Measurements from ENCODE around the gene DEPDC1B. TPM values are rescaled to one million over a fixed set of nuclear protein-coding genes. Genes with fewer than 3 reads are reported as not detected.

Gene DEPDC1B
- total RNA-seq, 1 donor from 2014 or later = 2.4 TPM

- no peaks in the 10 kb centered on the region for H3K36me3 ChIP-seq
- no peaks in the 10 kb centered on the region for H3K9me3 ChIP-seq
- no peak overlapping the region for H3K4me3 ChIP-seq
- no peaks in the 10 kb centered on the region for H3K27me3 ChIP-seq
- H3K4me1 ChIP-seq = no peaks in the 10 kb centered on the region
- TF ChIP-seq CTCF (IDR thresholded peaks at IDR 0.05) = no peak
- intact Hi-C loops (cut with DNase I) = loop anchor here (10.0 kb wide), 1 partner anchor 1295 kb away; no protein-coding TSS in a partner anchor
- no peak for DNase-seq (ENCODE audit: low spot score in 2 of 2)
- H3K27ac ChIP-seq = no peak overlapping the region
These were observed 20.1 kb downstream of the DEPDC1B start for GRCh38 chr5:60679816-60680215.

DNA sequence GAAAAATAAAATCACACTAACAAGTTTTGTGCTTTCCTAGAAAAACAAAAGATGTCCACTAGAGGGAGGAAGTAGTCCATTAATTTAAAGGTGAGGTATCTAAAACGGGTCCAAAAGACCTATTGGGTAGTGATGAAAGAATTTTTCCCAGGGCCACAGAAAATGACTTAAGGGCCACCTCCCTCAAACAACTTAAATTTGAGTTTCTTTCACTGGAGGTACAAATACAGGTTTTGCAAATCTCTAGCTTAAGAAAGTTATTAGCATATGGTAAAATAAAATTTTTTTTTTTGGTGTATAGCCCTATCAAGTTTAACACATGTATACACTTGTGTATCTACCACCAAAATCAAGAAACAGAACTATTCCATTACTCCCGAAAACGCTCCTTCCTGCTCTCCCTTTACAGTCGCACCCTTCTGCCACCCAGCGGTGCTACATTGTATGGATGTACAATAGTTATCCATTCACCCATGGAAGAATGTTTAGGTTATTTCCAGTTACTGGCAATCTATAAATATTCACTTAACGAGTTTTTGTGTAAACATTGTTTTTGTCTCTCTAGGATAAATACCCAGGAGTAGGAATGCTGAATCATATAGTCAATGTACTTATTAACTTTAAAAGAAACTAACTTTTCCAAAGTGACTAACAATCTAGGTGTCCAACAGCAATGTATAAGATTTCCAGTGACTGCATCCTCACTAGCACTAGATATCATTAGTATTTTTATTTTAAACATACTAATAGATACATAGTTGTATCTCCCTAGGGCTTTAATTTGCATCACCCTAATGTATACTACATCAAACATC is 21.9 kb downstream of the DEPDC1B start:
- Histone ChIP-seq H3K27ac (no peak overlapping the region), H3K27me3 (no peaks in the 10 kb centered on the region), H3K36me3 (no peaks in the 10 kb centered on the region), H3K4me3 (no peak overlapping the region), H3K4me1 (no peaks in the 10 kb centered on the region), H3K9me3 (no peaks in the 10 kb centered on the region)
- peak; percentile 36 to 52 (median 38) for TF ChIP-seq CTCF (IDR thresholded peaks at IDR 0.05)
- no peak for DNase-seq (ENCODE audit: low spot score in 2 of 2)
- intact Hi-C loops (cut with DNase I) = loop anchor here (10.0 kb wide), 1 partner anchor 1293 kb away; no protein-coding TSS in a partner anchor

- Histone ChIP-seq H3K4me3 (no peak overlapping the region), H3K4me1 (no peaks in the 10 kb centered on the region), H3K36me3 (no peaks in the 10 kb centered on the region), H3K27me3 (no peaks in the 10 kb centered on the region), H3K27ac (no peak overlapping the region), H3K9me3 (no peaks in the 10 kb centered on the region)
- intact Hi-C loops (cut with DNase I) = loop anchor here (10.0 kb wide), 1 partner anchor 1290 kb away; no protein-coding TSS in a partner anchor
- DNase-seq (ENCODE audit: low spot score in 2 of 2) = no peak
- no peak for TF ChIP-seq CTCF (IDR thresholded peaks at IDR 0.05)
These were observed 24.7 kb downstream of the DEPDC1B start for GRCh38 chr5:60675286-60675685.

DNA sequence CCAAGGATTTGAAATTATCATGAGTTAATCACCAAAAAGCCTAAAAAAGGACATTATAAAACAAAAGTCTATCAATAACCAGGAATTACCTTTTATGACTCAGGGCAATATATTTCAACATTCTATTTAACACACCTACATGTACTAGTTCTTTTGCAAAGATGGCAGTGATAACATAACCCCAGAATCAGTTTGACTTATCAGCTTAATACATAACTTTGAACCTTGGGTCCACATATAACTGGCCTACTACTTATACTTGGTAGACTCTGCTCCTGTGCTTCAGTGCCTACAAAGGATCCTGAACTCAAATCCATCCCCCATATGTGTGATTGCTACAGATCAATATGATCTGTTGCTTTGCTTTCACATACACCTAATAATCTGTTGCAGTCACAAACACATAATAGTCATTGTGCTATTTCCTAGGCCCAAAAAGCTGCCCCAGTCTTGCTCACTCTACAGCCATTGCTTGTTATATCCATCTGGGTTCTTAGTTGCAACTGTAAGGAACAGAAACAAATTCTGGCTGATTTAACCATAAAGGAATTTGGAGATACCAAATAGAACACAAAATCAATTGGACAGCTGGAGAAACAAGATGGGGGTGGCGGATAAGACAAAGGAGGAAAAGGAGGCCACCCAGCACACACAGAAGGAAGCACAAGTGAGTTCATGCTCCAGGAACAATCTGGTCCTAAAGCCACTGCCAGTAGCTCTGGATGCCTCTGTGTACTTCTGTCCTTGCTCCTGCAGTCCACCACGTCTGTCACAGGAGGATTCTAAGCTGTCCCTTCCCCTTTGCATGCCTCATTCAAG is 25.5 kb downstream of the DEPDC1B start:
- intact Hi-C loops (cut with DNase I) = loop anchor here (10.0 kb wide), 1 partner anchor 1290 kb away; no protein-coding TSS in a partner anchor
- H3K27ac ChIP-seq = no peak overlapping the region
- TF ChIP-seq CTCF (IDR thresholded peaks at IDR 0.05) = no peak
- H3K36me3 ChIP-seq = no peaks in the 10 kb centered on the region
- no peaks in the 10 kb centered on the region for H3K27me3 ChIP-seq
- no peaks in the 10 kb centered on the region for H3K4me1 ChIP-seq
- no peak overlapping the region for H3K4me3 ChIP-seq
- DNase-seq (ENCODE audit: low spot score in 2 of 2) = no peak
- no peaks in the 10 kb centered on the region for H3K9me3 ChIP-seq

DNA sequence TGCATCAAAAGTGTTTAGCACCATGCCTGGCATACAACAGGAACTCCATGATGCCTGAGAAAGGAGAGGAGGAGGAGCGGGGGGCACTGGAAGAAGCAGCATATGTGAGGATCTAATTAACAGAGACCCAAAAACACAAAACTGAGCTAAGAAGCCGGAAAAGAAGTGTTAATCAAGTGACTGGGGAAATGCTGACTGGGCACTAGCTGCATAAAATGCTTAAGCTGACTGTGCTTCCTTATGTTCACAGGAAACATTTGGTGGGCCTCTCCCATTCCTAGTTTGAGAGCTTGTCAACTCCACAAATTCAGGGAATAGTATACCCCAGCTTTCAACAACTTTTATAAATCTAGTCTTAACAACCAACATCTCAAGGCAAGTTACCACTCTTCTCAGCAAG is 26.6 kb downstream of the DEPDC1B start:
- intact Hi-C loops (cut with DNase I) = loop anchor here (10.0 kb wide), 1 partner anchor 1289 kb away; no protein-coding TSS in a partner anchor
- Histone ChIP-seq H3K36me3 (no peaks in the 10 kb centered on the region), H3K27ac (no peak overlapping the region), H3K27me3 (no peaks in the 10 kb centered on the region), H3K4me1 (peaks cover 0 to under 1% of the 10 kb centered on the region in 2 donors), H3K4me3 (no peak overlapping the region), H3K9me3 (no peaks in the 10 kb centered on the region)
- TF ChIP-seq CTCF (IDR thresholded peaks at IDR 0.05) = no peak
- DNase-seq (ENCODE audit: low spot score in 2 of 2) = no peak
